Activated CD8-positive, alpha-beta memory T cell treated with anti-CD3 and anti-CD28 coated beads, Interleukin-2, amount 10 ng/mL, durations not matched to agents 7 days and 5 days (primary cell): ENCODE data around the gene ULBP2. TPM values are rescaled to one million over a fixed set of nuclear protein-coding genes. Genes with fewer than 3 reads are reported as not detected.

Experiments
- ATAC-seq: fragments of 150-1000 bp; cut with Tn5 transposase; one replicate; pipeline ENCODE4 v1.10.0; 2021; ENCODE audit warnings: moderate library complexity
- CTCF ChIA-PET: fragments of 350-600 bp; sonication (Branson Sonifier 250); formaldehyde crosslinking; loops from one replicate; lab custom pipeline; 2021; ENCODE audit warnings: antibody characterized with exemption; lab: Charles Lee
- DNase-seq: peaks from one replicate; pipeline ENCODE4 v3.0.0-alpha.2; 2020
- H3K27ac Mint-ChIP-seq: one replicate; pipeline ENCODE4 v1.8.0; 2021; ENCODE audit warnings: mild to moderate bottlenecking, mixed read lengths
- H3K27me3 Mint-ChIP-seq: one replicate; pipeline ENCODE4 v1.8.0; 2021; ENCODE audit warnings: mixed read lengths
- H3K36me3 Mint-ChIP-seq: one replicate; pipeline ENCODE4 v1.8.0; 2021; ENCODE audit warnings: mild to moderate bottlenecking, mixed read lengths
- H3K4me1 Mint-ChIP-seq: one replicate; pipeline ENCODE4 v1.8.0; 2021; ENCODE audit warnings: mixed read lengths
- H3K4me3 Mint-ChIP-seq: one replicate; pipeline ENCODE4 v1.8.0; 2021; ENCODE audit warnings: mild to moderate bottlenecking, moderate library complexity, mixed read lengths
- H3K9me3 Mint-ChIP-seq: one replicate; pipeline ENCODE4 v1.8.0; 2022; ENCODE audit warnings: low read depth, mixed read lengths
- total RNA-seq, 2 experiments: library from RNA; stranded (reverse); gene quantifications; one replicate each; pipeline ENCODE4 v1.2.3, GENCODE V29; 2021

Gene ULBP2
- total RNA-seq, 2 experiments from 2014 or later, result 0.80 to 0.99 TPM

DNA sequence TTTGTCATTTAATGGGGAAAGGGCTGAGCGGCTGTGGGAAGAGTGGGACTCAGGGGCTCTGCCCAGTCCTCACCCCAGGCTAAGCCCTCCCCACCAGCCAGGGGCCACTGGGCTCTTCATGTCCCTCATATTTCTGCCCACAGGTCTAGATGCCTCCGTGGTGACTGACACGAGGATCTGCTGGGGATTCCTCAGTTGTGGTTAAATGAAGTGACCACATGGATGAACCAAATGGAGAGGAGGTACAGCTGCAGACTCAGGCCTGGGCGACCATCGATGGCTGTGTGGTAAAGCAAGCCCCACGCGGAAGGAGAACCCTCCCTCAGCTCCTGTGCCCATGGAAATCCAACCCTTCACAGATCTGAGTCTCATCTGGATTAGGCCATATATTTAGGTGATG, 54.2 kb downstream of the ULBP2 start:
- H3K4me1 Mint-ChIP-seq, result peaks cover 19% of the 10 kb centered on the region
- DNase-seq (no peak), ATAC-seq (no peak)
- peaks cover 77% of the 10 kb centered on the region for H3K27me3 Mint-ChIP-seq
- CTCF ChIA-PET, result no interaction called here
- no peak overlapping the region for H3K4me3 Mint-ChIP-seq
- no peak overlapping the region for H3K27ac Mint-ChIP-seq
- H3K36me3 Mint-ChIP-seq, result no peaks in the 10 kb centered on the region
- H3K9me3 Mint-ChIP-seq, result no peaks in the 10 kb centered on the region

Other genes starting within 250 kb of the ULBP2 start
- gene LATS1, start 223.9 kb upstream of the ULBP2 start, total RNA-seq, result 10 to 100 TPM; 28.5 to 33.1 TPM
- 10 to 100 TPM; 67.7 to 75.3 TPM for gene NUP43, start 195.5 kb upstream of the ULBP2 start, total RNA-seq
- gene PCMT1, start 192.3 kb upstream of the ULBP2 start, total RNA-seq, result 100 to 1,000 TPM in 1 of 2 experiments, 10 to 100 TPM in 1; 96.0 to 102 TPM
- gene LRP11, start 77.7 kb upstream of the ULBP2 start, total RNA-seq, result 1 to 10 TPM; 2.9 to 3.1 TPM
- not detected for gene RAET1E, start 43.9 kb upstream of the ULBP2 start, total RNA-seq
- not detected for gene RAET1G, start 18.9 kb upstream of the ULBP2 start, total RNA-seq
- 1 to 10 TPM in 1 of 2 experiments, under 1 TPM in 1; 0.82 to 1.2 TPM for gene ULBP1, start 21.9 kb downstream of the ULBP2 start, total RNA-seq
- gene RAET1L, start 83.5 kb downstream of the ULBP2 start, total RNA-seq, result not detected
- 1 to 10 TPM; 1.4 to 2.1 TPM for gene ULBP3, start 127.1 kb downstream of the ULBP2 start, total RNA-seq
- gene PPP1R14C, start 201.0 kb downstream of the ULBP2 start, total RNA-seq, result under 1 TPM in 1 of 2 experiments, not detected in 1; 0.09 TPM